B cell (primary cell): ENCODE data around the gene CCL19. TPM values are rescaled to one million over a fixed set of nuclear protein-coding genes. Genes with fewer than 3 reads are reported as not detected.

ENCODE experiments used
- ATAC-seq: fragments of 200-7000 bp; cut with Tn5 transposase; one replicate; pipeline ENCODE4 v1.10.0; 2021; ENCODE audit warnings: low read depth, mild to moderate bottlenecking, moderate number of reproducible peaks, moderate library complexity
- CTCF ChIA-PET: fragments of 350-600 bp; sonication (Branson Sonifier 250); formaldehyde crosslinking; loops from one replicate; lab custom pipeline; 2021; ENCODE audit warnings: antibody characterized with exemption, inconsistent platforms; lab: Charles Lee
- POLR2A ChIA-PET: fragments of 350-600 bp; sonication (Branson Sonifier 250); formaldehyde crosslinking; loops from one replicate; lab custom pipeline; 2021; ENCODE audit warnings: antibody characterized with exemption; lab: Charles Lee
- DNase-seq: peaks from one replicate; pipeline ENCODE4 v3.0.0; 2013
- H2AFZ ChIP-seq: 2 replicates; pipeline ENCODE4 v1.6.1; 2012; ENCODE audit warnings: mild to moderate bottlenecking, low read depth, low read length; ENCODE audit not compliant: insufficient read depth, poor library complexity, severe bottlenecking
- H3K27ac ChIP-seq, 2 donors: 1 replicate in 1 of 2; 2 replicates in 1 of 2; pipeline ENCODE4 v1.5.1; 2012 to 2013; ENCODE audit warnings: low read length in 2 of 2, mild to moderate bottlenecking in 2 of 2, moderate library complexity in 1 of 2
- H3K27me3 ChIP-seq, 4 experiments: fragments of 200-600 bp in 1 of 4; sonication (generic) in 1 of 4; replicated peaks in 1 of 4; 1 replicate in 2 of 4; 2 replicates in 2 of 4; pipeline versions ENCODE4 v1.6.1 to v1.7.0; 2013 to 2016; ENCODE audit warnings: low read length in 3 of 4, mild to moderate bottlenecking in 2 of 4, mixed read lengths in 1 of 4, moderate library complexity in 1 of 4; ENCODE audit not compliant: insufficient read depth in 4 of 4, control insufficient read depth in 3 of 4; ENCODE audit errors: control extremely low read depth in 1 of 4
- H3K36me3 ChIP-seq, 2 experiments: replicated peaks in 1 of 2; 1 replicate in 1 of 2; 2 replicates in 1 of 2; pipeline versions ENCODE4 v1.6.1 to v1.7.1; 2013; ENCODE audit warnings: low read length in 1 of 2; ENCODE audit not compliant: insufficient read depth in 2 of 2, control insufficient read depth in 1 of 2; ENCODE audit errors: control extremely low read depth in 1 of 2, extremely low read depth in 1 of 2
- H3K4me1 ChIP-seq, 2 donors: fragments of 200-600 bp in 1 of 2; sonication (generic) in 1 of 2; 1 replicate in 1 of 2; 2 replicates in 1 of 2; pipeline versions ENCODE4 v1.5.1 to v1.6.1; 2013 to 2017; ENCODE audit warnings: low read length in 2 of 2; ENCODE audit not compliant: control insufficient read depth in 2 of 2, insufficient read depth in 2 of 2
- H3K4me2 ChIP-seq: replicated peaks from 2 replicates; pipeline ENCODE3; 2012; ENCODE audit warnings: mild to moderate bottlenecking, low read depth, low read length; ENCODE audit not compliant: poor library complexity, severe bottlenecking
- H3K4me3 ChIP-seq, 5 experiments: fragments of 200-600 bp in 1 of 5; sonication (generic) in 1 of 5; 1 replicate in 3 of 5; 2 replicates in 2 of 5; pipeline versions ENCODE4 v1.5.1 to v1.7.0; 2011 to 2016; ENCODE audit warnings: low read length in 4 of 5, mild to moderate bottlenecking in 4 of 5, low read depth in 2 of 5, control low read depth in 1 of 5, moderate library complexity in 1 of 5; ENCODE audit not compliant: insufficient read depth in 1 of 5; ENCODE audit errors: control extremely low read depth in 1 of 5, extremely low read depth in 1 of 5
- H3K79me2 ChIP-seq: fragments of 200-600 bp; sonication (generic); one replicate; pipeline ENCODE4 v1.6.0; 2016; ENCODE audit warnings: low read length; ENCODE audit not compliant: control insufficient read depth, insufficient read depth
- H3K9ac ChIP-seq: fragments of 200-600 bp; sonication (generic); 2 replicates; pipeline ENCODE4 v1.6.1; 2017; ENCODE audit warnings: mild to moderate bottlenecking, low read length, moderate library complexity
- H3K9me3 ChIP-seq, 3 donors: one replicate each; pipeline versions ENCODE4 v1.6.1 to v1.7.1; 2013; ENCODE audit warnings: low read length in 2 of 3; ENCODE audit not compliant: control insufficient read depth in 2 of 3, insufficient read depth in 1 of 3; ENCODE audit errors: control extremely low read depth in 1 of 3
- H4K20me1 ChIP-seq: 2 replicates; pipeline ENCODE4 v1.6.0; 2012; ENCODE audit warnings: mild to moderate bottlenecking, low read length; ENCODE audit not compliant: insufficient read depth, control insufficient read depth, poor library complexity, severe bottlenecking
- H3K27ac Mint-ChIP-seq: one replicate; pipeline ENCODE4 v1.8.0; 2021; ENCODE audit warnings: mixed read lengths
- H3K27me3 Mint-ChIP-seq: one replicate; pipeline ENCODE4 v1.8.0; 2021; ENCODE audit warnings: mixed read lengths
- H3K4me1 Mint-ChIP-seq: one replicate; pipeline ENCODE4 v1.8.0; 2021; ENCODE audit warnings: mixed read lengths
- H3K4me3 Mint-ChIP-seq: one replicate; pipeline ENCODE4 v1.8.0; 2021; ENCODE audit warnings: mixed read lengths
- H3K9me3 Mint-ChIP-seq: one replicate; pipeline ENCODE4 v1.8.0; 2022; ENCODE audit warnings: mixed read lengths; ENCODE audit not compliant: insufficient read depth
- CTCF ChIP-seq: fragments of 200-600 bp; IDR thresholded peaks from one replicate; pipeline ENCODE4 v1.8.0; 2022; ENCODE audit warnings: antibody characterized with exemption, mild to moderate bottlenecking
- EZH2 ChIP-seq: IDR thresholded peaks from 2 replicates; pipeline ENCODE4 v1.6.1; 2012; ENCODE audit warnings: borderline replicate concordance, low read depth, mild to moderate bottlenecking, moderate library complexity, low read length; ENCODE audit not compliant: insufficient read depth, poor library complexity, severe bottlenecking
- WGBS: methylation state at CpG from one replicate; pipeline ENCODE4 v1.1.5; 2013; ENCODE audit warnings: missing lambda C conversion rate; ENCODE audit not compliant: insufficient coverage; 5-methylcytosine and 5-hydroxymethylcytosine counted together
- intact Hi-C: fragments of 100-400 bp; cut with micrococcal nuclease; formaldehyde crosslinking; loops from one replicate; pipeline ENCODE4 v1.10.0; 2022
- polyA plus RNA-seq: library from polyadenylated mRNA; depleted of rRNA; stranded (reverse); fragments of >200 nt; gene quantifications from 2 replicates; pipeline ENCODE4 v1.2.3, GENCODE V29; 2012
- total RNA-seq, 2 donors: library from RNA; stranded (reverse); fragments of 120-200 nt in 1 of 2; gene quantifications; 1 replicate in 1 of 2; 2 replicates in 1 of 2; pipeline versions ENCODE4 v1.2.3 to v1.2.4, GENCODE V29; 2013 to 2022

The CCL19 gene
- total and polyA plus RNA-seq, 2 donors (not counting 1 experiment from before 2014, with no cell fraction given), result not detected

- no peaks in the 10 kb centered on the region for H4K20me1 ChIP-seq
- H3K4me3 ChIP-seq, result no peak overlapping the region
- ChIA-PET CTCF (interaction anchor here (1.5 kb wide), 2 partner anchors 16 to 30 kb away, joined by 3 to 4 read pairs; no protein-coding TSS in a partner anchor), POLR2A (no interaction called here)
- H3K27me3 ChIP-seq, result peaks cover 0 to 4% (median 0%) of the 10 kb centered on the region in 4 experiments
- no peak overlapping the region for H3K9ac ChIP-seq
- H3K27ac ChIP-seq, result no peak overlapping the region
- H3K4me2 ChIP-seq, result no peak overlapping the region
- H2AFZ ChIP-seq, result no peak overlapping the region
- Mint-ChIP-seq H3K27ac (no peak overlapping the region), H3K4me3 (no peak overlapping the region), H3K27me3 (peaks cover 8% of the 10 kb centered on the region), H3K4me1 (peaks cover 3% of the 10 kb centered on the region), H3K9me3 (no peaks in the 10 kb centered on the region)
- H3K79me2 ChIP-seq, result no peaks in the 10 kb centered on the region
- peaks cover 0 to 8% of the 10 kb centered on the region in 2 donors for H3K4me1 ChIP-seq
- H3K9me3 ChIP-seq, result no peaks in the 10 kb centered on the region
- no peaks in the 10 kb centered on the region for H3K36me3 ChIP-seq
- 91% methylated on average over 5 of the region's 5 CpGs for WGBS
- DNase-seq (no peak), ATAC-seq (no peak)
- no peak for TF ChIP-seq CTCF
- TF ChIP-seq EZH2, result no peak
- intact Hi-C loops, result no loop called here
Measured at GRCh38 chr9:34686231-34686630, 4.8 kb downstream of the CCL19 start.

GRCh38 chr9:34685591-34685990 lies 5.5 kb downstream of the CCL19 start:
- H3K4me1 ChIP-seq, result peaks cover 0 to 8% of the 10 kb centered on the region in 2 donors
- POLR2A ChIA-PET, result no interaction called here
- no peaks in the 10 kb centered on the region for H3K9me3 Mint-ChIP-seq
- no peak for ATAC-seq
- H3K27me3 ChIP-seq, result peaks cover 0 to 4% (median 0%) of the 10 kb centered on the region in 4 experiments
- no peak overlapping the region for H3K4me2 ChIP-seq
- H2AFZ ChIP-seq, result no peak overlapping the region
- no peak overlapping the region for H3K4me3 ChIP-seq
- H3K4me1 Mint-ChIP-seq, result peaks cover 3% of the 10 kb centered on the region
- intact Hi-C loops, result no loop called here
- H3K9ac ChIP-seq, result no peak overlapping the region
- no peaks in the 10 kb centered on the region for H4K20me1 ChIP-seq
- H3K9me3 ChIP-seq, result no peaks in the 10 kb centered on the region
- TF ChIP-seq EZH2 (no peak), CTCF (no peak)
- H3K27ac ChIP-seq, result no peak overlapping the region
- 45% methylated on average over 2 of the region's 4 CpGs for WGBS
- no peak for DNase-seq
- no peaks in the 10 kb centered on the region for H3K36me3 ChIP-seq
- peaks cover 8% of the 10 kb centered on the region for H3K27me3 Mint-ChIP-seq
- H3K4me3 Mint-ChIP-seq, result no peak overlapping the region
- no peak overlapping the region for H3K27ac Mint-ChIP-seq
- CTCF ChIA-PET, result interaction anchor here (0.6 to 1.5 kb wide), 3 partner anchors 12 to 31 kb away, joined by 3 read pairs; no protein-coding TSS in a partner anchor
- H3K79me2 ChIP-seq, result no peaks in the 10 kb centered on the region
